Measurements from ENCODE around the gene TUFT1.
A peak's percentile ranks its signal among the peaks of the same experiment; 100 is the strongest.

Gene TUFT1

DNA sequence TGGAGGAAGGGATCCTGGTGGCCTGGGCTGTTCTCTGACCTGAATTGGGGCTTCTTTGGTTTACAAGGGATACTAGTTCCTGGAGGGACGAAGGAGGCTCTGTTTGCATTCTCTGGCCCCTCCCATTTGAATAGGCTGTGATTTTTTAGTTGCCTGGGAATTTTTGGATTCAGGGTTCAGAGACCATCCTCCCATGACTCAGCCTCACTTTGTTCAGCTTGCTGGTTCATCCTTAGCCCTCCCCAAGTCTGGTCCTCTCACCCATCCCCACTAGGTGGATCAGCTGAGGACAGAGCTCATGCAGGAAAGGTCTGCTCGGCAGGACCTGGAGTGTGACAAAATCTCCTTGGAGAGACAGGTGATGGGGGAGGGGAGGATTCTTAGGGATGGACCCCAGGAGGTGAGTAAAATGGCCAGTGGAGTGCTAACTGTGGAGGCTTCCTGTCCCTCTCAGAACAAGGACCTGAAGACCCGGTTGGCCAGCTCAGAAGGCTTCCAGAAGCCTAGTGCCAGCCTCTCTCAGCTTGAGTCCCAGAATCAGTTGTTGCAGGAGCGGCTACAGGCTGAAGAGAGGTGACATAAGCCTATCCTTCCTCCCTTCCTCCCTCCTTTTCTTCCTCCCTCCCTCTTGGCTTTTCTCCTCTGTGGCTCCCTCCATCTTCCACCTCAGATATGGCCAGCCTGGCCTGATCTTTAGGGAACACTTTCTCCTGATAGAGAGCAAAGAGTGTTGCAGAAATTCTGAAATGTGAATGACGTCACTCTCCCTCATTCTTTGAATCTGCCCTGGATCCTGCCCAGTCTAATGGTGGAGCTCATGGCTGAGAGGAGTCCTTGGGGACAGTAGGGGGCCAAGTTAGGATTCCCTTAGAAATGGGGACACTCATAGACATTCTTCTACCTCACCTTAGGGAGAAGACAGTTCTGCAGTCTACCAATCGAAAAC lies 4.5 kb upstream of the TUFT1 start:
- no peak overlapping the region for H3K4me3 ChIP-seq (ENCODE audit: low read depth, low read length)
- TF ChIP-seq, protein P1, sequence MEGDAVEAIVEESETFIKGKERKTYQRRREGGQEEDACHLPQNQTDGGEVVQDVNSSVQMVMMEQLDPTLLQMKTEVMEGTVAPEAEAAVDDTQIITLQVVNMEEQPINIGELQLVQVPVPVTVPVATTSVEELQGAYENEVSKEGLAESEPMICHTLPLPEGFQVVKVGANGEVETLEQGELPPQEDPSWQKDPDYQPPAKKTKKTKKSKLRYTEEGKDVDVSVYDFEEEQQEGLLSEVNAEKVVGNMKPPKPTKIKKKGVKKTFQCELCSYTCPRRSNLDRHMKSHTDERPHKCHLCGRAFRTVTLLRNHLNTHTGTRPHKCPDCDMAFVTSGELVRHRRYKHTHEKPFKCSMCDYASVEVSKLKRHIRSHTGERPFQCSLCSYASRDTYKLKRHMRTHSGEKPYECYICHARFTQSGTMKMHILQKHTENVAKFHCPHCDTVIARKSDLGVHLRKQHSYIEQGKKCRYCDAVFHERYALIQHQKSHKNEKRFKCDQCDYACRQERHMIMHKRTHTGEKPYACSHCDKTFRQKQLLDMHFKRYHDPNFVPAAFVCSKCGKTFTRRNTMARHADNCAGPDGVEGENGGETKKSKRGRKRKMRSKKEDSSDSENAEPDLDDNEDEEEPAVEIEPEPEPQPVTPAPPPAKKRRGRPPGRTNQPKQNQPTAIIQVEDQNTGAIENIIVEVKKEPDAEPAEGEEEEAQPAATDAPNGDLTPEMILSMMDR (conservative IDR thresholded peaks at IDR 0.05; ENCODE audit: low read depth, low read length) = no peak
- DNase-seq (ENCODE audit: low read depth) = no peak

DNA sequence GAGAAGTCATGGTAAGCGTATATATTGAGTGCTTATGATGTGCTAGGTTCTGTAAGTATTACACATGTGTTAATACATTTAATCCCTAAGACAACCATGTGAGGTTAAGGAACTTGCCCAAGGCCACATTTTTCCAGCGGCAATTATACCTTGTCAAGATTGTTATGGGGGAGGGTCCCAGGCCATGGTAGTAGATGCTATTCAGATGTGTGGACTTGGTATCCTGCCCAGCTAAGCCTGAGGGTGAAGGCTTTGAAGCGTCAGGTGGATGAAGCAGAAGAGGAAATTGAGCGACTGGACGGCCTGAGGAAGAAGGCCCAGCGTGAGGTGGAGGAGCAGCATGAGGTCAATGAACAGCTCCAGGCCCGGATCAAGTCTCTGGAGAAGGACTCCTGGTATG lies 3.6 kb upstream of the TUFT1 start:
- TF ChIP-seq, protein P1 (conservative IDR thresholded peaks at IDR 0.05; ENCODE audit: low read depth, low read length) = no peak
- no peak for DNase-seq (ENCODE audit: low read depth)

GRCh38 chr1:151537112-151537511 lies 3.0 kb upstream of the TUFT1 start:
- DNase-seq (ENCODE audit: low read depth) = peak; percentile 98
- TF ChIP-seq, protein P1 (conservative IDR thresholded peaks at IDR 0.05; ENCODE audit: low read depth, low read length) = no peak

More for the DNA sequence above, 3.6 kb upstream of the TUFT1 start:
- no peak overlapping the region for H3K4me3 ChIP-seq (ENCODE audit: low read depth, low read length)

DNA sequence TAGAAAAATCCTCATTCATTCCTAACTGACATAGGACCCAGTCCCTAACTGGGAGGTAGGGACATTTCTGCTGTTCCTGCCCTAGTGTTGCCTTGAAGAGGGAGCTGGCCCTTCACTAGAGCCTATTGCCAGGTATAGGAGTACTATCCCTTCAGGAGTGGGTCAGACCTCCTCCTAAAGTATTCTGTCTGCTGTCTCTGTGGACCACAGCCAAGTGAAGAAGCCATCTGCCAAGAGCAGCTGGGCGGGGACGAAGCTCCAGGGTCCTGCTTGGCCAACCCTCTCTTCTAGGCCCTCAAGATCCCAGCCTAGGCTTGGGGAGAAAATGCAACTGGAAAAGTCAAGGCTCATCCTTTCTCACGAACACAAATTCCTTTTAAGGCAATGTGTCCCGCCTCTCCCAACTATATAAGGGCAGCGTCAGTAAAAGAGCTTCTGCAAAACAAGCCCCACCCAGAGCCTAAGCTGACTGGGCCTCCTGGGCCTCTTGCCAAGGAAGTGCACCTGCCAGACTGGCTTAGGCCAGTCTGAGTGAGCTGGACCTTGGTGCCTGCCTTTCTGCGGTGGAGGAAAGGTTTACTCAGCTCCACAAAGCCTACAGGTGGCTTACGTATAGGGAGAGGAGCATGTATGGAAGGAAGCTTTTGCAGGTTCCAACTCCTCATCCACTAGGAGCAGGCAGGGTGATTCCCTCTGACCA lies 638 bp upstream of the TUFT1 start:
- TF ChIP-seq, protein P1 (conservative IDR thresholded peaks at IDR 0.05; ENCODE audit: low read depth, low read length) = no peak
- peak overlapping the region; percentile 69 for H3K4me3 ChIP-seq (ENCODE audit: low read depth, low read length)
- DNase-seq (ENCODE audit: low read depth) = peak; percentile 92

More at GRCh38 chr1:151537112-151537511, 3.0 kb upstream of the TUFT1 start:
- H3K4me3 ChIP-seq (ENCODE audit: low read depth, low read length) = no peak overlapping the region

GRCh38 chr1:151540982-151541377 lies 871 bp downstream of the TUFT1 start:
- no peak for DNase-seq (ENCODE audit: low read depth)
- peak overlapping the region; percentile 69 for H3K4me3 ChIP-seq (ENCODE audit: low read depth, low read length)
- TF ChIP-seq, protein P1 (conservative IDR thresholded peaks at IDR 0.05; ENCODE audit: low read depth, low read length) = no peak

DNA sequence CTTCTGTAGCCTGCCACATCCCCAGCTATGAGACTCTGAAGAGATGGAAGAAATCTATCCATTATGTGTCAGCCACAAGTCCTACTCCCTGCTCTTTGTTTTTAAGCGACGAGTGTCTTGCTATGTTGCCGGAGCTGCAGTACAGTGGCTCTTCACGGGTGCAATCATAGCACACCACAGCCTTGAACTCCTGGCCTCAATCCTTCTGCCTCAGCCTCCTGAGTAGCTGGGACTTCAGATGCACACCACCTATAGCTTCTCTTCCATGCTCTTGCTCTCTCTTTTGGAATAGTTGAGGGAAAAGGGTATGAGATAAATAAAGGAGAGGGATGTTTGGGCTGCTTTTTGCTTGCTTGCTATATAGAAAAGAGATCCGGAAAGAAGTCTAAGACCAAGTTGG lies 1.6 kb downstream of the TUFT1 start:
- no peak for DNase-seq (ENCODE audit: low read depth)
- TF ChIP-seq, protein P1 (conservative IDR thresholded peaks at IDR 0.05; ENCODE audit: low read depth, low read length) = no peak
- H3K4me3 ChIP-seq (ENCODE audit: low read depth, low read length) = no peak overlapping the region

Data from choroid plexus epithelial cell (primary cell).